Calu3 (cell line): ENCODE data around the gene PPM1D. TPM values are rescaled to one million over a fixed set of nuclear protein-coding genes. Genes with fewer than 3 reads are reported as not detected.

Experiments
- BruUV-seq: library from RNA; stranded (reverse); fragments of 400-500 nt; replicated peaks from 2 replicates; lab custom pipeline; 2021; lab: Mats Ljungman, UMichigan
- CTCF ChIA-PET: fragments of 300-600 bp; sonication (Branson Sonifier 250); formaldehyde crosslinking; loops from one replicate; lab custom pipeline; 2022; ENCODE audit warnings: antibody characterized with exemption; lab: Charles Lee
- DNase-seq: peaks from one replicate; pipeline ENCODE4 v3.0.0; 2022
- H3K27ac Mint-ChIP-seq: one replicate; pipeline ENCODE4 v1.8.0; 2022; ENCODE audit warnings: mixed read lengths; ENCODE audit not compliant: unreplicated experiment
- H3K27me3 Mint-ChIP-seq: one replicate; pipeline ENCODE4 v1.8.0; 2022; ENCODE audit warnings: mixed read lengths; ENCODE audit not compliant: unreplicated experiment
- H3K36me3 Mint-ChIP-seq: one replicate; pipeline ENCODE4 v1.8.0; 2022; ENCODE audit warnings: mild to moderate bottlenecking, moderate library complexity, mixed read lengths; ENCODE audit not compliant: insufficient read depth, unreplicated experiment
- H3K4me1 Mint-ChIP-seq: one replicate; pipeline ENCODE4 v1.8.0; 2022; ENCODE audit warnings: mild to moderate bottlenecking, low read depth, mixed read lengths; ENCODE audit not compliant: unreplicated experiment
- H3K4me3 Mint-ChIP-seq: one replicate; pipeline ENCODE4 v1.8.0; 2022; ENCODE audit warnings: mild to moderate bottlenecking, low read depth, moderate library complexity, mixed read lengths; ENCODE audit not compliant: unreplicated experiment
- H3K9me3 Mint-ChIP-seq: one replicate; pipeline ENCODE4 v1.8.0; 2022; ENCODE audit warnings: low read depth, mixed read lengths; ENCODE audit not compliant: unreplicated experiment
- intact Hi-C: fragments of 100-400 bp; cut with micrococcal nuclease; formaldehyde crosslinking; loops from one replicate; pipeline ENCODE4 v1.10.0; 2022; ENCODE audit not compliant: unreplicated experiment
- total RNA-seq: library from RNA; stranded (reverse); gene quantifications from 2 replicates; pipeline ENCODE4 v1.2.3, GENCODE V29; 2022
- TF ChIP-seq, protein P1 (sequence below): fragments of 200-600 bp; IDR thresholded peaks from one replicate; pipeline ENCODE4 v1.8.0; 2022; ENCODE audit warnings: antibody characterized with exemption; ENCODE audit not compliant: unreplicated experiment

PPM1D gene
- total RNA-seq, 1 experiment from 2014 or later: 7.6 TPM

DNA sequence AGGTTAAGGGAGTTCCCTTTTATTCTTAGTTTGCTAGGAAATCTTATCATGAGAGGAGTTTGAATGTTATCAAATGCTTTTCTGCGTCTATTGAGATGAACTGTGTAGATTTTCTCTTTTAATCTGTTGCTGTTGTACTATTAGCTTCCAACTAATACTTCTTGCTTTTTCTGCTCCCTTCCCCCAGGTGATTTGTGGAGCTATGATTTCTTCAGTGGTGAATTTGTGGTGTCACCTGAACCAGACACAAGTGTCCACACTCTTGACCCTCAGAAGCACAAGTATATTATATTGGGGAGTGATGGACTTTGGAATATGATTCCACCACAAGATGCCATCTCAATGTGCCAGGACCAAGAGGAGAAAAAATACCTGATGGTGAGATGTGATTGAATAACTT, 47.7 kb downstream of the PPM1D start:
- Mint-ChIP-seq H3K4me1 (no peaks in the 10 kb centered on the region), H3K27ac (no peak overlapping the region), H3K36me3 (peaks cover 8% of the 10 kb centered on the region), H3K4me3 (no peak overlapping the region), H3K27me3 (no peaks in the 10 kb centered on the region), H3K9me3 (no peaks in the 10 kb centered on the region)
- BruUV-seq: no TSS peak
- DNase-seq: no peak
- CTCF ChIA-PET: no interaction called here
- intact Hi-C loops: no loop called here
- TF ChIP-seq, protein P1, sequence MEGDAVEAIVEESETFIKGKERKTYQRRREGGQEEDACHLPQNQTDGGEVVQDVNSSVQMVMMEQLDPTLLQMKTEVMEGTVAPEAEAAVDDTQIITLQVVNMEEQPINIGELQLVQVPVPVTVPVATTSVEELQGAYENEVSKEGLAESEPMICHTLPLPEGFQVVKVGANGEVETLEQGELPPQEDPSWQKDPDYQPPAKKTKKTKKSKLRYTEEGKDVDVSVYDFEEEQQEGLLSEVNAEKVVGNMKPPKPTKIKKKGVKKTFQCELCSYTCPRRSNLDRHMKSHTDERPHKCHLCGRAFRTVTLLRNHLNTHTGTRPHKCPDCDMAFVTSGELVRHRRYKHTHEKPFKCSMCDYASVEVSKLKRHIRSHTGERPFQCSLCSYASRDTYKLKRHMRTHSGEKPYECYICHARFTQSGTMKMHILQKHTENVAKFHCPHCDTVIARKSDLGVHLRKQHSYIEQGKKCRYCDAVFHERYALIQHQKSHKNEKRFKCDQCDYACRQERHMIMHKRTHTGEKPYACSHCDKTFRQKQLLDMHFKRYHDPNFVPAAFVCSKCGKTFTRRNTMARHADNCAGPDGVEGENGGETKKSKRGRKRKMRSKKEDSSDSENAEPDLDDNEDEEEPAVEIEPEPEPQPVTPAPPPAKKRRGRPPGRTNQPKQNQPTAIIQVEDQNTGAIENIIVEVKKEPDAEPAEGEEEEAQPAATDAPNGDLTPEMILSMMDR: no peak

DNA sequence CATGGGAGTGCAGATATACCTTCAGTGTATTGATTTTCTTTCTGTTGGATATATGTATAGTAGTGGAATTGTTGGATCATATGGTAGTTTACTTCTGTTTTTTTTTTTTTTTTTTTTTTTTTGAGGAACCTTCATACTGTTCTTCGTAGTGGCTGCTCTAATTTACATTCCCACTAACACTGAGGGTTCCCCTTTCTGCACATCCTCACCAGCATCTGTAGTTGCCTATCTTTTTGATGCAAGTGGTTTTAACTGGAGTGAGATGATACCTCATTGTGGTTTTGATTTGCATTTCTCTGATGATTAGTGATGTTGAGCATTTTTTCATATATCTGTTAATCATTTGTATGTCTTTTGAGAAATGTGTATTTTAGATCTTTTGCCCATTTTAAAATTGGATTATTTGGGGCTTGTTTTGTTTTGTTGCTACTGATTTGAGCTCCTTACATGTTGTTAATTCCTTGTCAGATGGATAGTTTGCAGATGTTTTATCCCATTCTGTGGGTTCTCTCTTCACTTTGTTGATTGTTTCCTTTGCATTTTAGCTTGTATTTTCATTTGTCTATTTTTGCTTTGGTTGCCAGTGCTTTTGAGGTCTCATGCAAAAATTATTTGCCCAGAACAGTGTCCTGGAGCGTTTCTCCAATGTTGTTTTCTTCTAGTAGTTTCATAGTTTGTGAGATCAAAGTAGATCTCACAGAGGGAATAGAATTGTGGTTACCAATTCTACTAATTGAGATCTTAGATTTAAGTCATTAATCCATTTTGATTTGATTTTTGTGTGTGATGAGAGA, 52.7 kb downstream of the PPM1D start:
- peaks cover 8% of the 10 kb centered on the region for H3K36me3 Mint-ChIP-seq
- H3K27ac Mint-ChIP-seq: no peak overlapping the region
- CTCF ChIA-PET: no interaction called here
- no peaks in the 10 kb centered on the region for H3K27me3 Mint-ChIP-seq
- intact Hi-C loops: no loop called here
- no peaks in the 10 kb centered on the region for H3K9me3 Mint-ChIP-seq
- no peak for DNase-seq
- no peaks in the 10 kb centered on the region for H3K4me1 Mint-ChIP-seq
- BruUV-seq: no TSS peak
- TF ChIP-seq, protein P1: no peak
- no peak overlapping the region for H3K4me3 Mint-ChIP-seq

DNA sequence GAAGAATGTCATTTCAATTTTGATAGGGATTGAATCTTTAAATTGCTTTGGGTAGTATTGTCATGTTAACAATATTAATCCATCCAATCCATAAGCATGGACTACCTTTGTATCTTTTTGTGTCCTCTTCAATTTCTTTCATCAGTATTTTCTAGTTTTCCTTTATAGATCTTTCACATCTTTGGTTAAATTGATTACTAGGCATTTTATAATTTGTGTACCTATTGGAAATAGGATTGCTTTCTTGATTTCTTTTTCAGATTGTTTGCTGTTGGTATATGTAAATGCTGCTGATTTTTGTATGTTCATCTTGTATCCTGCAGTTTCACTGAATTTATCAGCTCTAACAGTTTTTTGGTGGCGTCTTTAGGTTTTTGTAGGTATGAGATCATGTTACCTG, 53.6 kb downstream of the PPM1D start:
- peaks cover 8% of the 10 kb centered on the region for H3K36me3 Mint-ChIP-seq
- CTCF ChIA-PET: no interaction called here

DNA sequence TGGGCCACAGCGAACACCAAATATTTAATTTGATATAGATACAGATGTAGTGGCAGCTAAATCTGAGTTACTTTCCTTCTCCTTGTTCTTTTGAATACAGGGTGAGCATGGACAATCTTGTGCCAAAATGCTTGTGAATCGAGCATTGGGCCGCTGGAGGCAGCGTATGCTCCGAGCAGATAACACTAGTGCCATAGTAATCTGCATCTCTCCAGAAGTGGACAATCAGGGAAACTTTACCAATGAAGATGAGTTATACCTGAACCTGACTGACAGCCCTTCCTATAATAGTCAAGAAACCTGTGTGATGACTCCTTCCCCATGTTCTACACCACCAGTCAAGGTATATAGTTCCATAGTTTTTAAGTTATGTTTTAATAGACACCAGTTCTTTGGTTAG, 56.5 kb downstream of the PPM1D start:
- no peak for DNase-seq
- H3K27ac Mint-ChIP-seq: no peak overlapping the region
- no peaks in the 10 kb centered on the region for H3K36me3 Mint-ChIP-seq
- CTCF ChIA-PET: no interaction called here
- no peaks in the 10 kb centered on the region for H3K9me3 Mint-ChIP-seq
- no peak overlapping the region for H3K4me3 Mint-ChIP-seq
- TF ChIP-seq, protein P1: no peak
- H3K27me3 Mint-ChIP-seq: no peaks in the 10 kb centered on the region
- intact Hi-C loops: no loop called here
- no peaks in the 10 kb centered on the region for H3K4me1 Mint-ChIP-seq
- no TSS peak for BruUV-seq

More for the DNA sequence above, 53.6 kb downstream of the PPM1D start:
- no peaks in the 10 kb centered on the region for H3K9me3 Mint-ChIP-seq
- H3K27ac Mint-ChIP-seq: no peak overlapping the region
- TF ChIP-seq, protein P1: no peak
- intact Hi-C loops: no loop called here
- no peak overlapping the region for H3K4me3 Mint-ChIP-seq
- no TSS peak for BruUV-seq
- no peaks in the 10 kb centered on the region for H3K27me3 Mint-ChIP-seq
- no peaks in the 10 kb centered on the region for H3K4me1 Mint-ChIP-seq
- DNase-seq: no peak
